Liver (tissue), 9 donors: ENCODE data around the gene EHD2. TPM values are rescaled to one million over a fixed set of nuclear protein-coding genes. Genes with fewer than 3 reads are reported as not detected.

Experiments used
- DNase-seq: peaks from one replicate; pipeline ENCODE4 v3.0.0-alpha.2; 2017; ENCODE audit warnings: low spot score
- H3K27ac ChIP-seq, 2 donors: one replicate each; pipeline ENCODE4 v1.7.0; 2013; ENCODE audit warnings: inconsistent platforms in 2 of 2, low read length in 2 of 2, control low read depth in 1 of 2, low read depth in 1 of 2, mild to moderate bottlenecking in 1 of 2
- H3K27me3 ChIP-seq, 4 donors: one replicate each; pipeline versions ENCODE4 v1.6.1 to v1.7.0; 2013; ENCODE audit warnings: low read length in 3 of 4, inconsistent platforms in 1 of 4, mild to moderate bottlenecking in 1 of 4, moderate library complexity in 1 of 4; ENCODE audit not compliant: control insufficient read depth in 4 of 4, insufficient read depth in 4 of 4
- H3K36me3 ChIP-seq, 4 donors: one replicate each; pipeline versions ENCODE4 v1.6.1 to v1.7.0; 2013; ENCODE audit warnings: low read length in 3 of 4, mild to moderate bottlenecking in 3 of 4, low read depth in 1 of 4, moderate library complexity in 1 of 4; ENCODE audit not compliant: control insufficient read depth in 4 of 4, insufficient read depth in 3 of 4
- H3K4me1 ChIP-seq, 4 donors: one replicate each; pipeline versions ENCODE4 v1.6.1 to v1.7.0; 2013; ENCODE audit warnings: low read length in 3 of 4, mild to moderate bottlenecking in 3 of 4, moderate library complexity in 1 of 4; ENCODE audit not compliant: control insufficient read depth in 4 of 4, insufficient read depth in 4 of 4
- H3K4me3 ChIP-seq, 3 donors: one replicate each; pipeline versions ENCODE4 v1.6.1 to v1.7.0; 2013; ENCODE audit warnings: low read length in 3 of 3, control low read depth in 1 of 3, low read depth in 1 of 3, mild to moderate bottlenecking in 1 of 3
- H3K9ac ChIP-seq, 2 donors: one replicate each; pipeline ENCODE4 v1.7.0; 2013; ENCODE audit warnings: low read length in 2 of 2, mild to moderate bottlenecking in 2 of 2, moderate library complexity in 2 of 2, control low read depth in 1 of 2, low read depth in 1 of 2
- H3K9me3 ChIP-seq, 4 donors: one replicate each; pipeline versions ENCODE4 v1.6.1 to v1.7.0; 2013; ENCODE audit warnings: low read length in 3 of 4; ENCODE audit not compliant: control insufficient read depth in 4 of 4
- CTCF ChIP-seq: fragments of 150-350 bp; IDR thresholded peaks from 2 replicates; pipeline ENCODE4 v1.5.1; 2017; ENCODE audit warnings: improper control_type of control experiment, low read depth, low read length; ENCODE audit not compliant: missing input control
- EGR1 ChIP-seq, 2 donors: IDR thresholded peaks; 2 replicates each; pipeline ENCODE4 v1.6.1; 2016 to 2018; ENCODE audit warnings: antibody characterized with exemption in 2 of 2, low read depth in 2 of 2
- FOXA2 ChIP-seq: IDR thresholded peaks from 2 replicates; pipeline ENCODE4 v1.6.1; 2016; ENCODE audit warnings: antibody characterized with exemption
- GABPA ChIP-seq, 2 donors: IDR thresholded peaks in 1 of 2; conservative IDR thresholded peaks in 1 of 2; 2 replicates each; pipeline ENCODE4 v1.6.1; 2016; ENCODE audit warnings: antibody characterized with exemption in 2 of 2, mild to moderate bottlenecking in 1 of 2, moderate library complexity in 1 of 2
- HNF4A ChIP-seq, 2 donors: conservative IDR thresholded peaks; 2 replicates each; pipeline ENCODE4 v1.6.1; 2016; ENCODE audit warnings: antibody characterized with exemption in 2 of 2, mild to moderate bottlenecking in 2 of 2
- HNF4G ChIP-seq: IDR thresholded peaks from 2 replicates; pipeline ENCODE4 v1.6.1; 2016; ENCODE audit warnings: antibody characterized with exemption
- NR2F2 ChIP-seq: IDR thresholded peaks from 2 replicates; pipeline ENCODE4 v1.6.1; 2016; ENCODE audit warnings: antibody characterized with exemption
- RAD21 ChIP-seq, 2 donors: IDR thresholded peaks; 2 replicates each; pipeline ENCODE4 v1.6.1; 2016; ENCODE audit warnings: antibody characterized with exemption in 2 of 2, mild to moderate bottlenecking in 2 of 2
- REST ChIP-seq: IDR thresholded peaks from 2 replicates; pipeline ENCODE4 v1.6.1; 2016; ENCODE audit warnings: antibody characterized with exemption, mild to moderate bottlenecking
- RXRA ChIP-seq, 2 donors: IDR thresholded peaks; 2 replicates each; pipeline ENCODE4 v1.6.1; 2017 to 2018; ENCODE audit warnings: antibody characterized with exemption in 2 of 2, mild to moderate bottlenecking in 1 of 2
- SP1 ChIP-seq: IDR thresholded peaks from 2 replicates; pipeline ENCODE4 v1.6.1; 2018; ENCODE audit warnings: antibody characterized with exemption, mild to moderate bottlenecking
- YY1 ChIP-seq: IDR thresholded peaks from 2 replicates; pipeline ENCODE4 v1.6.1; 2016; ENCODE audit warnings: antibody characterized with exemption, mild to moderate bottlenecking
- WGBS: extraction: QIAGEN DNeasy Blood & Tissue Kit; methylation state at CpG from one replicate; pipeline ENCODE4 v1.1.7; 2013; 5-methylcytosine and 5-hydroxymethylcytosine counted together
- polyA plus RNA-seq, 2 donors: library from polyadenylated mRNA; stranded (reverse) in 1 of 2; unstranded in 1 of 2; fragments of 200-250 nt in 1 of 2; fragments of >200 nt in 1 of 2; fragmentation: Nextera tagmentation in 1 of 2; extraction: Ambion mirVana in 1 of 2; gene quantifications; one replicate each; pipeline versions ENCODE4 v1.2.1 to v1.2.3, GENCODE V29; 2013 to 2015
- total RNA-seq, 2 donors: library from RNA; depleted of rRNA; stranded (reverse); fragments of >200 nt; gene quantifications; one replicate each; pipeline ENCODE4 v1.2.3, GENCODE V29; 2014
- donor health status: healthy.
- donor health status: healthy.
- donor health status: healthy.
- donor health status: healthy.
- donor health status: healthy.

The EHD2 gene
- total and polyA plus RNA-seq, 4 donors: 3.2 to 7.9 (median 5.8) TPM

GRCh38 chr19:47676811-47677210 is 36.4 kb upstream of the EHD2 start:
- H3K9ac ChIP-seq: no peak overlapping the region
- peaks cover 2 to 40% (median 19%) of the 10 kb centered on the region in 4 donors for H3K36me3 ChIP-seq
- no peak for DNase-seq
- no peak for TF ChIP-seq NR2F2
- TF ChIP-seq RXRA (IDR thresholded peaks at IDR 0.05): no peak
- no peak for TF ChIP-seq SP1
- TF ChIP-seq YY1: no peak
- no peak for TF ChIP-seq HNF4A (conservative IDR thresholded peaks at IDR 0.05)
- TF ChIP-seq FOXA2: no peak
- no peak for TF ChIP-seq EGR1 (IDR thresholded peaks at IDR 0.05; ENCODE audit: low read depth in 2 of 2)
- no peak for TF ChIP-seq CTCF
- TF ChIP-seq HNF4G: no peak
- no peak for TF ChIP-seq RAD21 (IDR thresholded peaks at IDR 0.05)
- no peak for TF ChIP-seq REST
- 87% methylated on average over 8 of the region's 8 CpGs for WGBS
- H3K4me3 ChIP-seq: no peak overlapping the region
- no peaks in the 10 kb centered on the region for H3K4me1 ChIP-seq
- no peaks in the 10 kb centered on the region for H3K9me3 ChIP-seq
- no peak overlapping the region for H3K27ac ChIP-seq
- H3K27me3 ChIP-seq: no peaks in the 10 kb centered on the region

GRCh38 chr19:47679251-47679900 is 33.8 kb upstream of the EHD2 start:
- Histone ChIP-seq H3K9me3 (no peaks in the 10 kb centered on the region), H3K4me1 (no peaks in the 10 kb centered on the region), H3K4me3 (no peak overlapping the region), H3K27ac (no peak overlapping the region), H3K9ac (no peak overlapping the region), H3K36me3 (peaks cover 2 to 38% (median 16%) of the 10 kb centered on the region in 4 donors), H3K27me3 (no peaks in the 10 kb centered on the region)
- 92% methylated on average over 30 of the region's 30 CpGs for WGBS
- no peak for DNase-seq
- TF ChIP-seq CTCF (no peak), SP1 (no peak), EGR1 (IDR thresholded peaks at IDR 0.05; ENCODE audit: low read depth in 2 of 2) (no peak), GABPA (IDR thresholded peaks at IDR 0.05 in 1 of 2, conservative IDR thresholded peaks at IDR 0.05 in 1 of 2) (no peak)
